ENCODE measurements around the gene NCOA7.

- TF ChIP-seq CTCF (IDR thresholded peaks at IDR 0.05) (no peak), POLR2A (IDR thresholded peaks at IDR 0.05) (no peak)
These were observed 51.4 kb downstream of the NCOA7 start for GRCh38 chr6:125842091-125842626.

Data from thyroid gland (tissue), 4 donors.